Activated CD4-positive, alpha-beta T cell treated with anti-CD3 and anti-CD28 coated beads, Interleukin-2, amount 10 ng/mL, durations not matched to agents 24 days and 14 days (primary cell): ENCODE measurements around the gene PNKP. TPM values are rescaled to one million over a fixed set of nuclear protein-coding genes. Genes with fewer than 3 reads are reported as not detected.
A peak's percentile ranks its signal among the peaks of the same experiment; 100 is the strongest.

Source experiments
- DNase-seq: peaks from one replicate; pipeline ENCODE4 v3.0.0; 2022
- H3K27ac Mint-ChIP-seq: one replicate; pipeline ENCODE4 v1.8.0; 2022; ENCODE audit warnings: mild to moderate bottlenecking, mixed read lengths
- H3K27me3 Mint-ChIP-seq: one replicate; pipeline ENCODE4 v1.8.0; 2022; ENCODE audit warnings: mixed read lengths
- H3K36me3 Mint-ChIP-seq: one replicate; pipeline ENCODE4 v1.8.0; 2022; ENCODE audit warnings: low read depth, mild to moderate bottlenecking, mixed read lengths
- H3K4me1 Mint-ChIP-seq: one replicate; pipeline ENCODE4 v1.8.0; 2021; ENCODE audit warnings: mixed read lengths
- H3K4me3 Mint-ChIP-seq: one replicate; pipeline ENCODE4 v1.8.0; 2022; ENCODE audit warnings: mild to moderate bottlenecking, moderate library complexity, mixed read lengths
- H3K9me3 Mint-ChIP-seq: one replicate; pipeline ENCODE4 v1.8.0; 2021; ENCODE audit warnings: mixed read lengths
- intact Hi-C: fragments of 100-400 bp; cut with micrococcal nuclease; formaldehyde crosslinking; loops from one replicate; pipeline ENCODE4 v1.15.1; 2023
- total RNA-seq: library from RNA; stranded (reverse); gene quantifications from 2 replicates; pipeline ENCODE4 v1.2.3, GENCODE V29; 2022

The PNKP gene
- 123 and 124 TPM in 2 replicates for total RNA-seq

DNA sequence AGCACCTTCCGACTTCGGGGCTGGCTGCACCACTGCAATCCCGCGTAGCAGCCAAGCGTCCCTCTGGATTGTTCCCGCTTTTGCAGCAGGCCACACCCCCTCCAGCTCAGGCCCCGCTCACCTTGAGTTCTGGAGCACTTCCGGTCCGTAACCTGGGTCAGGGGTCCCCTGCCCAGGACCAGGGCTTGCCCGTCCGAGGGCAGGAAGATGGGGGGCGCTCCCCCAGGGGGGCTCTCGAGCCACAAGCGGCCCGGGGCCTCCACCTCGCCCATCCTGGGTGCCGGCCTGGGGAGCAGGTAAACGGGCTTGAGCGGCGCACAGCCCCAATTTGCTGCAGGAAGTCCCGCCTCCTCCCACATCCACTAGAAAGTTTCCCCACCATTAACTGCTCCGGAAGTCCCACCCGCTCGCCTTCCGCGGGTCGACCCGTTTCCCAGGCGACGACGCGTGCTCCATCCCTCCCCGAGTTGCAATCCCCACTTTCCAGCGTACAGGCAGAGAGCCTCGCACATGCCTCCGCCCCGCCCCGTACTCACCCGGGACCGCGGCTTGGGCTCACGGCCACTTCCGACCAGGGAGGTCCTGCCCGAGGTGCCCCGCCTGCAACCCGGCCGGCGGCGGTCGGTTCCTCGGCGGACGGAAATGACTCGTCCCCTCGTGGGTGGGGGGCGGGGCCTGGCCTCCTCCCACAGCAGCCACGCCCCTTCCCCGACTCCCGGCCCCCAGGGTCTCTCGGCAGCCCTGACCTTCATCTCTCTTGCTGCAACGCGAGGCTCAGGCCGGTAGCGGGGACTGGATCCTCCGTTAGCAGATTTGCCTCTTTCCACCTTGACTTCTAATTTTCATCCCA, at the start of gene PNKP:
Gene PNKP, minus strand, starts transcription at position 644 of the 850 bp plus-strand sequence. Its CDS starts 372 bp downstream, at position 272.
- Mint-ChIP-seq H3K4me3 (peak within 1 kb of the TSS; percentile 99), H3K27me3 (no peaks in the 10 kb centered on the region), H3K27ac (peak within 1 kb of the TSS; percentile 37), H3K4me1 (peaks cover 40% of the 10 kb centered on the region), H3K9me3 (no peaks in the 10 kb centered on the region), H3K36me3 (peaks cover 39% of the 10 kb centered on the region)
- intact Hi-C loops = loop anchor here (1.0 kb wide), 2 partner anchors 17 to 54 kb away; partner anchors contain the start of gene FUZ
- DNase-seq = peak; percentile 96

DNA sequence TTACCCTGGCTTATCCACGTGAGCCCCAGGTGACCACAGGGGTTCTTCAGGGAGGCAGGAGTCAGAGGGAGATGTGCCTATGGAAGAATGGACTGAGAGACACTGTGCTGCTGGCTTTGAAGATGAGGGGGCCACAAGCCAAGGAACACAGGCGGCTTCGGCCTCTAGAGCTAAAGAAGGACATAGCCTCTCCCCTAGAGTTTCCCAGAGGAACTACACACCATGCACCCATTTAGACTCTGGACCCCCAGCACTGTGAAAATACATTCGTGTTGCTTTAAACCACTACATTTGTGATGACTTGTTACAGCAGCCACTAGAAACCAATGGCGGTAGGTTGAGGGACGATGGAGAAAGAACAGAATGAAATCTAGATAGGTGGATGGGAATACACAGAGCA, 47.9 kb upstream of the PNKP start:
- H3K36me3 Mint-ChIP-seq = peaks cover 67% of the 10 kb centered on the region

DNA sequence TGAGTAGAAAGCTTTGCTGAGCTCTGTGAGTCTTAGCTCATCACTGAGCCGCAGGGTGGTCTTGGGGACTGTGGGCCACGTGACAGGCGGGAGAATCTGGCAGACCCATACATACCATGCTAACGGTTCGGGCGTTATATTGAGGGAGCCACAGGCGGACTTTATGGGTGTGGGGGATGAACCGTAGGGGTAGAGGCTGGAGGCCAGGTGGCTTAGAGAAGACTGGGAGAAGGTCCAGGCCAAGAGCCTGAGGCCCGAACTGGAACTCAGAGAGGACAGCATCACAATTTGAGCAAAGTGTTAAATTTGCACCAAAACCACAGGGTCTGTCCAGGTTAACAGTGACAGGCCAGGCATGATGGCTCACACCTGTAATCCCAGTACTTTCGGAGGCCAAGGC, 46.3 kb upstream of the PNKP start:
- H3K27ac Mint-ChIP-seq = peak overlapping the region; percentile 94
- intact Hi-C loops = no loop called here
- H3K9me3 Mint-ChIP-seq = no peaks in the 10 kb centered on the region

More for the DNA sequence above, 47.9 kb upstream of the PNKP start:
- DNase-seq = no peak
- Mint-ChIP-seq H3K4me3 (no peak overlapping the region), H3K9me3 (no peaks in the 10 kb centered on the region), H3K4me1 (peaks cover 58% of the 10 kb centered on the region), H3K27me3 (no peaks in the 10 kb centered on the region), H3K27ac (peak overlapping the region; percentile 7)
- intact Hi-C loops = no loop called here

DNA sequence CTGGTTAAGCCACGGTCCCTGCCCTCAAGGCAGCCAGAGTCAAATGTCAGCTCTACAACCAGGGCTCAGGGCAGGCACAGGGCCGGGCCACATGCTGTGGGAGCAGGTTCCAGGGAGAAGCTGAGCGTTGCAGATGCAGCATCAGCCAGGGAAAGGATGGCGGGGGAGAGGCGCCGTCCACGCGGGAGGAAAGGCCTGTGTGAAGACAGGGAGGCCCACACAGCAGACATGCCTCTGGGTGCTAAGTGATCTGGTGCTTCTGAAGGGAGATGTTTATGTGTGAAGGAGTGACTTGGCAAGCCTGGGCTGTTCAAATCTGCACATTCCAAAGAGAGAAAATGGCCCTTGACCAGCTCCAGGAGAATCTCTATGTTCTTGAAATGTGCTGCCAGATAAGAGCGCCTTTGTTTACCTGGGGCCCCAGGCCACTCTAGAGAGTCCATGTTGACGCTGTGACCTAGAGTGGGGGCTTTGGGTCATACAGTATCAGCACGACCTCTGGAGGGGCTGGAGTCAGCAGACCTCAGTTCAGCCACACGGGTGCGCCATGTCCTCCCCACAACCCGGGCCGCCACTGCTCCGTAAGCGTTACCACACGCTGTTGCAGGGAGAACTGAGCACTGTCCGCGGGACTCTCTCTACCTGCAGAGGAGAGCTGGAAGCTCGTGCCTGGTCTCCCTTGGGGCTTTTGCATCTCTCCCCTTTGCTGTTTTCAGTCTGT, 45.7 kb upstream of the PNKP start:
- Mint-ChIP-seq H3K36me3 (peaks cover 75% of the 10 kb centered on the region), H3K9me3 (no peaks in the 10 kb centered on the region), H3K4me1 (peaks cover 61% of the 10 kb centered on the region), H3K4me3 (peak overlapping the region; percentile 53), H3K27ac (peak overlapping the region; percentile 94), H3K27me3 (no peaks in the 10 kb centered on the region)
- no peak for DNase-seq
- intact Hi-C loops = no loop called here

More for the DNA sequence above, 46.3 kb upstream of the PNKP start:
- Mint-ChIP-seq H3K36me3 (peaks cover 75% of the 10 kb centered on the region), H3K4me3 (no peak overlapping the region), H3K4me1 (peaks cover 57% of the 10 kb centered on the region), H3K27me3 (no peaks in the 10 kb centered on the region)
- DNase-seq = no peak

DNA sequence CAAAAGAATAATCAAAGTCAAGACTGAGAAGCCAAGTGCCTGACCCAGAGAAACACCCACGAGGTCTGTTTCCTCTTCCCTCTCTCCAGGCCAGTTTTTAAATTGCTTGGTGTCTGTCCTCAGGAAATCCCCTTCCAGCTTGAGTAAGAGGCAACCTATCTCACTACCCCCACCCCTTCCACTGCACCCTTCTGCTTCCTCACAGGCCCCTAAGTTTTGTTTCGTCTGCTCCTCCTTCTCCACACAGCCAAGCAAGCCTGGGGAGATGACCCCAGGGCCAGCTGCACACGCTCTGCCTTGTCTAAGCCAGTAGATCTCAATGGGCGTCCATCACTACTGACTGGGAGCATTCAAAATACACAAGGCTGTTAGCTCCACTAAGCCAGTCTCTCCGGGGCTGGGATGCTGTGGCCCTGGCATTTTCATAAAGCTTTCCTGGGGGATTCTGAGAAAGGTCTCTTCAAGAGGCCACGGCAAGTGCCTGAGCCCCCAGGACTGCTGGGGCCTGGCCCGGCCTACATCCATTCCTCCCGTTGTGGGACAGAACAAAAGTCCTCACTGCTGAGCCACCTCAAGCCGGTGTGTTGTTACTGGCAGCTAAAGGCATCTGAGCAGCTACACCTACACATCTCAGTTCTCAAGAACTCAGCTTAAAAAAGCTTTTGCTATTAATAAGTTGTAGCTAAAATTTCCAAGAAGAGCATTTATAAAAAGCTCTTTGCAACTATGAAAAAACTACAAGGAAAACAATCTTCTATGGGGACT, 44.2 kb upstream of the PNKP start:
- intact Hi-C loops = loop anchor here (1.0 to 2.0 kb wide), 2 partner anchors 14 to 17 kb away; partner anchors contain the start of genes ATF5 and NUP62
- peak overlapping the region; percentile 94 for H3K27ac Mint-ChIP-seq
- peaks cover 65% of the 10 kb centered on the region for H3K4me1 Mint-ChIP-seq
- H3K36me3 Mint-ChIP-seq = peaks cover 78% of the 10 kb centered on the region
- DNase-seq = peak; percentile 70
- H3K9me3 Mint-ChIP-seq = no peaks in the 10 kb centered on the region
- H3K4me3 Mint-ChIP-seq = peak overlapping the region; percentile 72
- H3K27me3 Mint-ChIP-seq = no peaks in the 10 kb centered on the region

DNA sequence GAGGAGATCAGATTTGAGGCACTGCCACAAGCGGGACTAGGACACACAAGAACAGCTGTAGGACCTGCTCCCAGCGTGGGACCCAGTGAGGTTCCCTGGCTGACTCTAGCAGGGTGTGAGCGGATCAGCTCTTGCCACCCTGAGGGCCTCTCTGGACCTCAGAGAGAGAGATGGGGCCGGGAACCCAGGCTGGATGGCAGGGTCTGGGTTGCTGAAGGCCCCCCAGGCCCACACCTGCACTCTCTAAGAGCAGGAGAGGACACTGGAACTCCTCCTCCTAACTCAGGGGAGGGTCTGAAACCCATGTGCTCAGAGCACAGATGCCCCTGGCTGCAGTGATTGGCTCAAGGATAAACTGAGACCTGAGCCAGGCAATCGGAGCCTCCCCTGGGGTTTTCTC, 42.8 kb upstream of the PNKP start:
- H3K4me1 Mint-ChIP-seq = peaks cover 65% of the 10 kb centered on the region
- no peak overlapping the region for H3K4me3 Mint-ChIP-seq
- H3K27ac Mint-ChIP-seq = peak overlapping the region; percentile 67
- no peak for DNase-seq
- peaks cover 81% of the 10 kb centered on the region for H3K36me3 Mint-ChIP-seq
- H3K27me3 Mint-ChIP-seq = no peaks in the 10 kb centered on the region
- intact Hi-C loops = loop anchor here (2.0 kb wide), 1 partner anchor 19 kb away; the partner anchor contains the start of genes ATF5 and NUP62
- no peaks in the 10 kb centered on the region for H3K9me3 Mint-ChIP-seq

DNA sequence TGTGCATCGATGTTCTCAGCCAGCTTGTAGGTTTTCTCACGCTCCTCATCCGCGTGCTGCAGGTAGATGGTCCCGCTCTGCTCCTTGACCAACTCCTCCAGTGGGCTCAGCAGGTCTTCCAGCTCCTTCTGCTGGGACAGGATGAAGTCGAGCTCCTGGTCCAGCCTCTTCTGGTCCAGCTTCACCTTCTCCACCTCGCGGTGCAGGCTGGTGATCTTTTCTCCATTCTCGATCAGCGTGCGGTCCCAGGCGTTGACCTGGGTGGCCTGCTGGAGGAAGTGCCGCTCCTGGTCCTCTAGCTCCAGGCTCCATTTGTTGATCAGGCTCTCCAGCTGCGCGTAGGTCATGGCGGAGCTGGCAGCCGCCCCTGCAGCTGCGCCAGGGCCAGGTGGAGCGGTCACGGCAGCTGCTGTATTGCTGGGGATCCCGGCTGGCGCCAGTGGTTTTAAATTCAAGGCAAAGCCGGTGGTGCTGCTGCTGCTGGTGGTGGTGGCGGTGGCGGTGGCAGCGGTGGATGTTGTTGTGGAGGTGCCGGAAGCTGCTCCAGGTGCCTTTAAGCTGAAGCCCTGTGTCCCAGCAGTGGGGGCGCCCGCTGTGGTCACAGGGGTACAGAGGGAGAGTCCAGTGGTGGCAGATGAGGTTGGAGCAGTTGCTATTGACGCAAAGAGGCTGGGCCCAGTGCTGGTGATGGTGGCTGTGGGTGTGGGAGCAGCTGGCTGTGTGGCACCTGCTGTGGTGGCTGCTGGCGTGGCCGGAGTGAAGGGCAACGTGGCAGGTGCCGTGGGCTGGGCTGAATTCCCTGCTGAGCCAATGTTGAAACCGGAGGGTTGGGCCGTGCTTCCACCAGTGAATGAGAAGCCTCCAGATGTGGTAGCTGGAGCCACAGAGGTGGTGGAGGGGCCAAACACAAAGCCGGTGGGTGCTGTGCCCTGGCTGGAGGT, 41.4 kb upstream of the PNKP start:
- H3K36me3 Mint-ChIP-seq = peaks cover 68% of the 10 kb centered on the region
- H3K27me3 Mint-ChIP-seq = no peaks in the 10 kb centered on the region
- no peak for DNase-seq
- no peak overlapping the region for H3K4me3 Mint-ChIP-seq
- intact Hi-C loops = no loop called here
- H3K27ac Mint-ChIP-seq = no peak overlapping the region
- no peaks in the 10 kb centered on the region for H3K9me3 Mint-ChIP-seq
- H3K4me1 Mint-ChIP-seq = peaks cover 60% of the 10 kb centered on the region

DNA sequence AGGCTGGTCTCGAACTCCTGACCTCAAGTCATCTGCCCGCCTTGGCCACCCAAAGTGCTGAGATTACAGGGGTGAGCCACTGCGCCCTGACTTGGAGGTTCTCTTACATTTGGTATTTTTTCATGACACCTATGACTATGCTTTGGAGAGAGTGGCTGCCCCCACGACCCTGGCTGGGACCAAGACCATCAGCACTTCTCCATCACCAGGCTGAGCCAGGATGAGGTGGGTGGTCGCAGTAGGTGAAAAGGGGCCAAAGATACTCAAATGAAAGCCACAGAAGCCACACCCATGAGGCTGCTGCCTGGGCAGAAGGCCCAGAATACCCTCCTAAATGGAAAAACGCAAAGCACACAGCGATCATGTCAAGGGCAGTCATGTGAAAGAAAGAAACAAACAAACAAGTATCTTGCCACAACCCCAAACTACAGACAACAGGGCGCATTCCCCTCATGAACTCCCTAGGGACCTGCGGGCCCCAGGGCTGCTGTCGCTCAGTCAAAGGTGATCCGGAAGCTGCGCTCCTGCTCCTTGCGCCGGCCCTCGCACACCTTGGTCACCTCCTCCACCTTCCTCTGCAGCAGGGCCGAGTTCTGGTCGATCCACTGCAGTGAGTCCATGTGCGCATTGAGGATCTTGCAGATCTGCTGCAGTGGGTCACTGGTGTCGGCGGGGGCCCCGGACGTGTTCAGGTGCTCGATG, 40.5 kb upstream of the PNKP start:
- Mint-ChIP-seq H3K9me3 (no peaks in the 10 kb centered on the region), H3K36me3 (peaks cover 61% of the 10 kb centered on the region), H3K27ac (peak overlapping the region; percentile 56), H3K4me3 (no peak overlapping the region), H3K4me1 (peaks cover 56% of the 10 kb centered on the region), H3K27me3 (no peaks in the 10 kb centered on the region)
- intact Hi-C loops = no loop called here
- no peak for DNase-seq

DNA sequence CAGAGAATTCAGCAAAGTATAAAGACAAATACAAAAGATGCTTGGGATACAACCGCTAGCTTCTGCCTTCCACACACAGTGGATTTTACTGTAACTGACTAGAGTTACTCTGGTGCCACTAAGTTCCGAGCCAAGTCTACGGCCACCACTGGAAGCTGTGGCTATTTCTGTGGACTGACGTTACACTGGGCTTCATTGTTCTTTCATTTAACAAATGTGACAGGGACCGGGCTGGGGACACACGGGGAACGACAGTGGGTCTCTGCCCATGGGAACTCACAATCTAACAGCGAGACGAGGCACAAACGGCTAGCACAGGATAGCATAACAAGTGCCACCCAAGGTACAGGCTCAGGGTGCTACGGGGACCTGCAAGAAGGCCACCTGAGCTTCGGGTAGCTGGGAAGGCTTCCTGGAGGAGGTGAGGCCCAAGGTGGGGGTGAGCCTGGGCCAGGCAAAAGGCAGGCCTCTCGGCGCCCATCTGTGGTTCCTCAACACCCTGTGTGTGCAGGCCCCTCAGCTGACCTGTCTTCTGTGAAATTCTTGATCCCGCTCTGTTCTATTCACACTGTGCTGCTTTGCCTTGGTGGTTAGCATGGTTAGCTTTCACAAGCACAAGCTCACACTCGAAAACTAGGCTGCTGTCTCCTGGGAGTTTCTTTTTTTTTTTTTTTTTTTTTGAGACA, 39.6 kb upstream of the PNKP start:
- Mint-ChIP-seq H3K36me3 (peaks cover 56% of the 10 kb centered on the region), H3K4me1 (peaks cover 51% of the 10 kb centered on the region), H3K27ac (no peak overlapping the region), H3K27me3 (no peaks in the 10 kb centered on the region), H3K9me3 (no peaks in the 10 kb centered on the region), H3K4me3 (no peak overlapping the region)
- intact Hi-C loops = no loop called here
- no peak for DNase-seq

DNA sequence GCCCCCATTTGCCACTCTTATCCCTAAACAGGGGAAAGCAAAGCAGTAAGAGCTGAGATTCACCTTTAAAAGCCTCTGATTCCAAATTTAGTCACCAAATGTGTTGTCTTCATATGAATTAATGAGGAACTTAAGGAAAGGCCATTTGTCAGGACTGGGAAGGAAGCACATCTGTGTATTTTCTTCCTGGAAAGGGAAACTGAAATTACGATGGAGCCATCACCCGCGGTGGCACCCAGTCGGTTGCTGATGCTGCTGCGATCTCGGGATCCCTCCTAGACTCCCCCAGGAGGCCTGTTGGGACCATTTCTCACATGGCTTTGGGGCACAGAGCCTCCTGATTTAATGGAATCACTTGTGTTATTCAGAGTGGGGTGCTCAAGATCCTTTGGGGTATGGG, 36.8 kb upstream of the PNKP start:
- Mint-ChIP-seq H3K27ac (peak overlapping the region; percentile 63), H3K4me1 (peaks cover 43% of the 10 kb centered on the region)

DNA sequence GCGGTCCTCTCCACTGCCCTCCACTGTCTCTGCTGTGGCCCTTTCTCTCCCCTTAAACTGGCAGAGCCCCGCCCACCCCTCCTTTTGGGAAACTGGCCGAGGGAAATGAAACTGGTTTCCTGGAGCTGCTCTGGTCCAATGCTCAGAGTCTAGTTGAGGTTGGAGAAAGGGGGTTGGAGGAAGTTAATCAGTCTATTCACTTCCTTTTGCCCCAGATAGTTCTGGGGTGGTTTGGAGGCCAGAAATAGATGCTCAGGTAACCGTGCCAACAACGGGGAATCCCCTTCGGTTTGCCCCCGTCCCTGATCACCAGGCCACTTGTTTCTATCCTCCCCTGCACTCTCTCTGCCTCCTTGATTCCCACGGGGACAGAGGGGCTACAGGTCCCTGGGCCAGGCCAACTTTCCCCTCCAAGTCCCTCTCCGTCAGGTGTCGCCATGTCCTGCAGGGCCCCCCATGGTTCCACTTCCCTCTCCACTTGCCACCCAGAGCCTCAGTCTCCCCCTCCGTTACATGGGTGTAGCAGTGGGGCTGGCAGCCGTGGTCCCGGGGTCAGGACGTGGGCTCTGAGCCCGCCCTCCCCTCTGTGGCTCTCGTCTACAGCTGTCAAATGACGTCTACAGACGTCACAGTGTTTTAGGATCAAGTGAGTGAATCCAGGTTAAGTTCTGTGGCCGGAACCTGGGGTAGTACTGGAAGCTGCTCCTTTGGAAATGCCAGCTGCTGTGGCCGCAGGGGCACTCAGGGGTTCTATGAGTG, 29.7 kb upstream of the PNKP start, which contains the start of gene IL4I1:
Gene IL4I1, minus strand, starts transcription at position 25 of the 759 bp plus-strand sequence. CDS start 727 bp downstream, outside the sequence.
- Mint-ChIP-seq H3K9me3 (no peaks in the 10 kb centered on the region), H3K36me3 (peaks cover 14% of the 10 kb centered on the region), H3K4me3 (peak within 1 kb of the TSS; percentile 89), H3K4me1 (peaks cover 51% of the 10 kb centered on the region), H3K27me3 (peaks cover 2% of the 10 kb centered on the region), H3K27ac (peak within 1 kb of the TSS; percentile 100)
- DNase-seq = peak; percentile 88
- intact Hi-C loops = loop anchor here (1.0 kb wide), 5 partner anchors 14 to 84 kb away; partner anchors contain the start of genes AKT1S1, ATF5, FUZ and NUP62

More for the DNA sequence above, 36.8 kb upstream of the PNKP start:
- Mint-ChIP-seq H3K27me3 (no peaks in the 10 kb centered on the region), H3K36me3 (peaks cover 38% of the 10 kb centered on the region), H3K9me3 (no peaks in the 10 kb centered on the region), H3K4me3 (no peak overlapping the region)
- intact Hi-C loops = no loop called here
- DNase-seq = no peak
